Upper lobe of left lung (tissue), 6 donors: ENCODE results near the gene HES2. TPM values are rescaled to one million over a fixed set of nuclear protein-coding genes. Genes with fewer than 3 reads are reported as not detected.

Experiments used
- ATAC-seq, 2 donors: fragments of 200-7000 bp; cut with Tn5 transposase; one replicate each; pipeline ENCODE4 v1.9.1; 2022; ENCODE audit warnings: mild to moderate bottlenecking in 2 of 2, moderate library complexity in 2 of 2; ENCODE audit not compliant: low FRiP score in 2 of 2
- DNase-seq, 2 donors: peaks; one replicate each; pipeline ENCODE4 v3.0.0-alpha.2; 2019 to 2020
- H3K27ac ChIP-seq, 4 donors: fragments of 200-600 bp; sonication (generic); one replicate each; pipeline ENCODE4 v1.5.1; 2016 to 2019
- H3K27me3 ChIP-seq, 4 donors: fragments of 200-600 bp; sonication (generic); one replicate each; pipeline ENCODE4 v1.5.1; 2017 to 2019
- H3K36me3 ChIP-seq, 4 donors: fragments of 200-600 bp; sonication (generic); one replicate each; pipeline ENCODE4 v1.5.1; 2016 to 2019
- H3K4me1 ChIP-seq, 4 donors: fragments of 200-600 bp; sonication (generic); one replicate each; pipeline ENCODE4 v1.5.1; 2018 to 2019
- H3K4me3 ChIP-seq, 4 donors: fragments of 200-600 bp; sonication (generic); one replicate each; pipeline ENCODE4 v1.5.1; 2017 to 2019; ENCODE audit warnings: mild to moderate bottlenecking in 2 of 4, moderate library complexity in 1 of 4
- H3K9me3 ChIP-seq, 4 donors: fragments of 200-600 bp; sonication (generic); one replicate each; pipeline ENCODE4 v1.5.1; 2018 to 2019
- EP300 ChIP-seq, 4 donors: sonication (generic); formaldehyde crosslinking; IDR thresholded peaks; one replicate each; pipeline ENCODE4 v1.5.1; 2017; ENCODE audit warnings: antibody characterized with exemption in 4 of 4, control low read depth in 2 of 4
- POLR2A ChIP-seq, 4 donors: fragments of 450-650 bp; IDR thresholded peaks; one replicate each; pipeline ENCODE4 v1.5.1; 2016 to 2017; ENCODE audit warnings: antibody characterized with exemption in 4 of 4, mild to moderate bottlenecking in 2 of 4
- POLR2AphosphoS5 ChIP-seq, 2 donors: sonication (generic); formaldehyde crosslinking; IDR thresholded peaks; one replicate each; pipeline ENCODE4 v1.5.1; 2017; ENCODE audit warnings: antibody characterized with exemption in 2 of 2
- WGBS, 2 donors: methylation state at CpG; one replicate each; pipeline ENCODE4 v1.1.5; 2017 to 2018; 5-methylcytosine and 5-hydroxymethylcytosine counted together
- total RNA-seq, 6 donors: library from RNA; depleted of rRNA in 4 of 6; stranded (reverse); fragments of >200 nt in 4 of 6; gene quantifications; one replicate each; pipeline versions ENCODE4 v1.1.0 to v1.2.1, GENCODE V29; 2016 to 2021
- TF ChIP-seq, protein P1 (sequence below), 6 experiments: fragments of 450-650 bp in 4 of 6; fragments of 200-600 bp in 2 of 6; sonication (generic) in 2 of 6; IDR thresholded peaks; one replicate each; pipeline ENCODE4 v1.5.1; 2016 to 2019; ENCODE audit warnings: antibody characterized with exemption in 6 of 6
- donor health status: DM: no; HTN: no; CAD: no; lungs with moderate emphysema.
- donor health status: DM: no; HTN: yes; CAD: no; lungs with severe emphysema.

HES2 gene
- total RNA-seq, 6 donors from 2014 or later, result 1.8 to 11.4 (median 3.7) TPM

DNA sequence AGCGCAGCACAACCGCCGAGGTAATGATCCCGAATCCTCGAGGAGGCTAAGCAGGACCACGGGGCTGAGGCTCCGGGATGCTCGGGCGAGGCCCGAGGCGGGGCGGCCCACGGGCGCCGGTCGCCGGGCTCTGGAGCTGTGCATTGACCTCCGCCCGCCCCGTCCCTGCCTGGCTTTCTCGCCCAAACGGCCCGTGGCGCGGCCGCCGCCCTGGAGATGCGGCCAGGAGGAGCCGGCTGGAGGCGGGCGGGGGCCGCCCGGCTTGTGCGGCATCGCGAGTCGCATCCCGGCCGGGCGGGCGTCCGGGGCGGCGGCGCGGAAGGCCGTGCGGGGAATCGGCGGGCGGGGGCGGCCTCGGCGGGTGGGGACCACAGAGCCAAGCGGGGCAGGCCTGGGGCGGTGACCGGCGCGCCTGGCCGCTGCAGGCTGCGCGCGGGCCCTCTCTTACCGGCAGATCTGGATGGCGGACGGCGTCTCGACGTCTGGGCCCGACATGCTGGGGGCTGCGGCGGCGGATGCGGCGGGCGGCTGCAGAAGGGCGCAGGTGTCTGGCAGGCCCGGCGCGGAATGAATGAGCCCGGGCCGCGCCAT, 26.8 kb downstream of the HES2 start:
- Histone ChIP-seq H3K4me3 (peak overlapping the region; percentile 52 to 81 (median 71)), H3K27ac (peak overlapping the region; percentile 94 to 98 (median 98)), H3K9me3 (no peaks in the 10 kb centered on the region), H3K27me3 (no peaks in the 10 kb centered on the region), H3K36me3 (no peaks in the 10 kb centered on the region), H3K4me1 (peaks cover 14 to 25% (median 18%) of the 10 kb centered on the region in 4 donors)
- ATAC-seq, result peak in 1 of 2 donors; percentile 57
- TF ChIP-seq, protein P1, sequence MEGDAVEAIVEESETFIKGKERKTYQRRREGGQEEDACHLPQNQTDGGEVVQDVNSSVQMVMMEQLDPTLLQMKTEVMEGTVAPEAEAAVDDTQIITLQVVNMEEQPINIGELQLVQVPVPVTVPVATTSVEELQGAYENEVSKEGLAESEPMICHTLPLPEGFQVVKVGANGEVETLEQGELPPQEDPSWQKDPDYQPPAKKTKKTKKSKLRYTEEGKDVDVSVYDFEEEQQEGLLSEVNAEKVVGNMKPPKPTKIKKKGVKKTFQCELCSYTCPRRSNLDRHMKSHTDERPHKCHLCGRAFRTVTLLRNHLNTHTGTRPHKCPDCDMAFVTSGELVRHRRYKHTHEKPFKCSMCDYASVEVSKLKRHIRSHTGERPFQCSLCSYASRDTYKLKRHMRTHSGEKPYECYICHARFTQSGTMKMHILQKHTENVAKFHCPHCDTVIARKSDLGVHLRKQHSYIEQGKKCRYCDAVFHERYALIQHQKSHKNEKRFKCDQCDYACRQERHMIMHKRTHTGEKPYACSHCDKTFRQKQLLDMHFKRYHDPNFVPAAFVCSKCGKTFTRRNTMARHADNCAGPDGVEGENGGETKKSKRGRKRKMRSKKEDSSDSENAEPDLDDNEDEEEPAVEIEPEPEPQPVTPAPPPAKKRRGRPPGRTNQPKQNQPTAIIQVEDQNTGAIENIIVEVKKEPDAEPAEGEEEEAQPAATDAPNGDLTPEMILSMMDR (IDR thresholded peaks at IDR 0.05), result no peak
- TF ChIP-seq POLR2A (IDR thresholded peaks at IDR 0.05), result no peak
- no peak for TF ChIP-seq EP300 (IDR thresholded peaks at IDR 0.05)
- no peak for TF ChIP-seq POLR2AphosphoS5 (IDR thresholded peaks at IDR 0.05)
- no peak for DNase-seq
- WGBS, 2 donors, result 1% methylated on average over 38 of the region's 83 CpGs; no CpG with 5 or more reads in 1 of the 2 donors

DNA sequence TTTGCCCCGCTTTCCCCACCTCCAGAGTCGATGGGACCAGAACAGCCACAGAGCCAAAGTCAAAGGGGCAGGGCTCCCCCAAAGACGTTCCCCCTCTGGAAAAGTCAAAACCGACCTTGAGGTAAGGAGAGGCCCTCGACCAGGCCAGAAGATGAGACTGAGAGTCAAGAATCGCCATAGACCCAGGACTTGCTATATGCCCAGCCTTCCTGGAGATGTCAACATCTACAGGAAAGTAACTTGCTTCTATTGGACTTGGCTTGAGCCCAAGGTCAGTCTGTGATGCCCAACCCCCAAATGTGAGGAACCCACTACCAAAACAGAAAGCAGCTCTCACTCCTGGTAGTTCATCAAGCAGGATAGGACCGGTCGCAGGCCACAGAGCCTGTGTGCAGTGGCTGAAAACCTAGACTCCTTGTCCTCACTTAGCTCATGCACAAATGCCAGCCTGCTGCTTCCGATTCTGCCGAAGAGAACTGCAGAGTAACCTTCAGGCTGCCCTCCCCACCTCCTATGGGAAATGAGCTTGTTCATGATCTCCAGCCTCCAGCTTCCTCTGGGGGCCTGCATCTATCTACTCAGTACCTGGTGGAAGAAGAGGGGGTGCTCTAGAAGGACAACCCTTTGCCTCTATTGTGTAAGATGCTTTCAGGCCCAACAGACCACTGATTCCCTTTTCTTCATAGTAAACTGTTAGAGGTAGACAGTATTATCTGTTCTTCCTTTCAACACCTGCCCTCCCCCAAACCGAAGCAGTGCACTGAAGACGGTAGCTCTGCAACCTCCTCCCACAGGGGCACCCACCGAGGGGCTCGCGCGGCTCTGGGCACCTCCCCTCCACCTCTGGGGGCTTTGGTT, 27.5 kb downstream of the HES2 start:
- Histone ChIP-seq H3K27ac (peak overlapping the region in 3 of 4 donors; percentile 70 to 98 (median 94)), H3K36me3 (no peaks in the 10 kb centered on the region), H3K4me3 (peak overlapping the region in 3 of 4 donors; percentile 70 to 81 (median 72)), H3K27me3 (no peaks in the 10 kb centered on the region), H3K9me3 (no peaks in the 10 kb centered on the region), H3K4me1 (peaks cover 14 to 25% (median 18%) of the 10 kb centered on the region in 4 donors)
- DNase-seq, result no peak
- ATAC-seq, result no peak
- 45 to 66% methylated on average over 9 to 16 of the region's 16 CpGs for WGBS, 2 donors
- TF ChIP-seq EP300 (IDR thresholded peaks at IDR 0.05) (no peak), POLR2AphosphoS5 (IDR thresholded peaks at IDR 0.05) (no peak), POLR2A (IDR thresholded peaks at IDR 0.05) (no peak)
- TF ChIP-seq, protein P1 (IDR thresholded peaks at IDR 0.05), result no peak

DNA sequence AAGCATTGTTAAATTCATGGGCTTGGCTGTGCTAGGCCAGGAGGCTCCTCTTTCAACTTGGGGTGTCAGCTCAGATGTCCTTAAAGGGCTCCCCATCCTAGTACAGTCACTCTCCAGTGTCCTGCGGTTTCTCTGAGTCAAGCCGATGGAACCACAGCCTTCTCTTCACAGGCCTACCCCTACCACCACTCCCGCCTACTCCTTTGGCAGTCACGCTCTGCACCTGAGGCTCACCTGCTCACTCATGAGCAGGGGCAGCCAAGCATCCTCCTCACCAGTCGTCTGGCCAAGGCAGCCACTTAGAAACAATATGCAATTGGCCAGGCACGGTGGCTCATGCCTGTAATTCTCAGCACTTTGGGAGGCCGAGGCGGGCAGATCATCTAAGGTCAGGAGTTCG, 29.7 kb downstream of the HES2 start:
- H3K27me3 ChIP-seq, result no peaks in the 10 kb centered on the region
- DNase-seq, result no peak
- WGBS, 2 donors, result 92 to 96% methylated on average over 9 of the region's 9 CpGs
- H3K36me3 ChIP-seq, result no peaks in the 10 kb centered on the region
- H3K27ac ChIP-seq, result no peak overlapping the region
- peaks cover 19 to 37% (median 22%) of the 10 kb centered on the region in 4 donors for H3K4me1 ChIP-seq
- no peaks in the 10 kb centered on the region for H3K9me3 ChIP-seq
- TF ChIP-seq, protein P1 (IDR thresholded peaks at IDR 0.05), result no peak
- TF ChIP-seq EP300 (IDR thresholded peaks at IDR 0.05) (no peak), POLR2AphosphoS5 (IDR thresholded peaks at IDR 0.05) (no peak), POLR2A (IDR thresholded peaks at IDR 0.05) (no peak)
- no peak for ATAC-seq
- no peak overlapping the region for H3K4me3 ChIP-seq

DNA sequence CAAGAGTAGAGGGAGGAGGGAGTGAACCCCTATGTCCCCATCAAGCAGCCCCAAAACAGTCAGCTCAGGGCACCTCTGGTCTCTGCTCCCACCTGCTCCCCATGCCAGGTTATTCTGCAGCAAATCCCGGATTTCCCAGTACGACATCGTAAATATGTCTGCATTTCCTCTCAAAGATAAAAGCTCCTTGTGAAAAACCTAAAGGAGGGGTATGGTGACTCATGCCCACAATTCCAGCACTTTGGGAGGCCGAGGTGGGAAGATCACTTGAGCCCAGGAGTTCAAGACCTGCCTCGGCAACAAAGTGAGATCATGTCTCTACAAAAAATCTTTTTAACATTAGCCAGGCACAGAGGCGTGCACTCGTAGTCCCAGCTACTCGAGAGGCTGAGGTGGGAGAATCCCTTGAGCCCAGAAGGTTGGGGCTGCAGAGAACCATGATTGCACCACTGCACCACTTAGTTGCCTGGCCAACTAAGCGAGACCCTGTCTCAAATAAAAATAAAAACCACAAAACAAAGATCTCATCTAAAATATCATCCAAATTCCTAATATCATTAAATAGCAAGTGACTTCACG, 33.3 kb downstream of the HES2 start:
- WGBS, 2 donors, result 69 to 84% methylated on average over 10 of the region's 10 CpGs
- no peak overlapping the region for H3K27ac ChIP-seq
- H3K27me3 ChIP-seq, result no peaks in the 10 kb centered on the region
- TF ChIP-seq POLR2A (IDR thresholded peaks at IDR 0.05) (no peak), EP300 (IDR thresholded peaks at IDR 0.05) (no peak), POLR2AphosphoS5 (IDR thresholded peaks at IDR 0.05) (no peak)
- TF ChIP-seq, protein P1 (IDR thresholded peaks at IDR 0.05), result no peak
- H3K4me3 ChIP-seq, result no peak overlapping the region
- H3K4me1 ChIP-seq, result peaks cover 2 to 14% (median 6%) of the 10 kb centered on the region in 4 donors
- H3K36me3 ChIP-seq, result no peaks in the 10 kb centered on the region
- DNase-seq (no peak), ATAC-seq (no peak)
- no peaks in the 10 kb centered on the region for H3K9me3 ChIP-seq
